ENCODE measurements around the gene CEBPG. TPM values are rescaled to one million over a fixed set of nuclear protein-coding genes. Genes with fewer than 3 reads are reported as not detected.

Gene CEBPG
- total RNA-seq, 3 donors from 2014 or later, result 23.3 to 32.0 (median 23.4) TPM

GRCh38 chr19:33411621-33412180, 38.2 kb downstream of the CEBPG start:
- no peaks in the 10 kb centered on the region for H3K27me3 ChIP-seq
- H3K27ac ChIP-seq, result no peak overlapping the region
- no peaks in the 10 kb centered on the region for H3K4me1 ChIP-seq
- TF ChIP-seq POLR2AphosphoS5 (IDR thresholded peaks at IDR 0.05) (no peak), CTCF (IDR thresholded peaks at IDR 0.05) (no peak), POLR2A (IDR thresholded peaks at IDR 0.05) (no peak)
- H3K36me3 ChIP-seq, result no peaks in the 10 kb centered on the region
- H3K4me3 ChIP-seq, result no peak overlapping the region
- DNase-seq (ENCODE audit: low spot score in 2 of 2), result no peak
- intact Hi-C loops (cut with DNase I; ENCODE audit: low total_unique reads), result loop anchor here (2.0 kb wide), 1 partner anchor 179 kb away; no protein-coding TSS in a partner anchor
- no peaks in the 10 kb centered on the region for H3K9me3 ChIP-seq

- no peak for DNase-seq (ENCODE audit: low spot score in 2 of 2)
- TF ChIP-seq CTCF (IDR thresholded peaks at IDR 0.05) (no peak), POLR2A (IDR thresholded peaks at IDR 0.05) (no peak), POLR2AphosphoS5 (IDR thresholded peaks at IDR 0.05) (no peak)
- Histone ChIP-seq H3K4me3 (no peak overlapping the region), H3K4me1 (no peaks in the 10 kb centered on the region), H3K27ac (no peak overlapping the region), H3K36me3 (no peaks in the 10 kb centered on the region), H3K27me3 (no peaks in the 10 kb centered on the region), H3K9me3 (no peaks in the 10 kb centered on the region)
- intact Hi-C loops (cut with DNase I; ENCODE audit: low total_unique reads), result no loop called here
Observed at GRCh38 chr19:33412601-33413425, 39.3 kb downstream of the CEBPG start.

GRCh38 chr19:33413426-33413725, 39.9 kb downstream of the CEBPG start:
- no peaks in the 10 kb centered on the region for H3K4me1 ChIP-seq
- intact Hi-C loops (cut with DNase I; ENCODE audit: low total_unique reads), result no loop called here
- no peak overlapping the region for H3K4me3 ChIP-seq
- H3K9me3 ChIP-seq, result no peaks in the 10 kb centered on the region
- no peaks in the 10 kb centered on the region for H3K36me3 ChIP-seq
- no peak overlapping the region for H3K27ac ChIP-seq
- DNase-seq (ENCODE audit: low spot score in 2 of 2), result no peak
- H3K27me3 ChIP-seq, result no peaks in the 10 kb centered on the region
- no peak for TF ChIP-seq POLR2AphosphoS5 (IDR thresholded peaks at IDR 0.05)

- H3K4me3 ChIP-seq, result no peak overlapping the region
- H3K36me3 ChIP-seq, result no peaks in the 10 kb centered on the region
- no peak for TF ChIP-seq CTCF (IDR thresholded peaks at IDR 0.05)
- no peak for TF ChIP-seq POLR2AphosphoS5 (IDR thresholded peaks at IDR 0.05)
- no peak for TF ChIP-seq POLR2A (IDR thresholded peaks at IDR 0.05)
- intact Hi-C loops (cut with DNase I; ENCODE audit: low total_unique reads), result no loop called here
- H3K27ac ChIP-seq, result no peak overlapping the region
- no peaks in the 10 kb centered on the region for H3K4me1 ChIP-seq
- no peaks in the 10 kb centered on the region for H3K9me3 ChIP-seq
- no peaks in the 10 kb centered on the region for H3K27me3 ChIP-seq
- DNase-seq (ENCODE audit: low spot score in 2 of 2), result no peak
Observed at GRCh38 chr19:33413868-33414666, 40.6 kb downstream of the CEBPG start.

GRCh38 chr19:33414667-33415605, 41.4 kb downstream of the CEBPG start:
- H3K27me3 ChIP-seq, result no peaks in the 10 kb centered on the region
- no peak overlapping the region for H3K4me3 ChIP-seq
- TF ChIP-seq POLR2AphosphoS5 (IDR thresholded peaks at IDR 0.05) (no peak), POLR2A (IDR thresholded peaks at IDR 0.05) (no peak), CTCF (IDR thresholded peaks at IDR 0.05) (no peak)
- no peaks in the 10 kb centered on the region for H3K9me3 ChIP-seq
- no peaks in the 10 kb centered on the region for H3K4me1 ChIP-seq
- intact Hi-C loops (cut with DNase I; ENCODE audit: low total_unique reads), result no loop called here
- no peak overlapping the region for H3K27ac ChIP-seq
- DNase-seq (ENCODE audit: low spot score in 2 of 2), result no peak
- H3K36me3 ChIP-seq, result no peaks in the 10 kb centered on the region
